Vagina (tissue), 2 donors: ENCODE measurements around the gene SSNA1. TPM values are rescaled to one million over a fixed set of nuclear protein-coding genes. Genes with fewer than 3 reads are reported as not detected.

Experiments
- DNase-seq, 2 donors: peaks; one replicate each; pipeline ENCODE4 v3.0.0-alpha.2; 2017; ENCODE audit errors: extremely low spot score in 2 of 2
- H3K27ac ChIP-seq: fragments of 200-600 bp; sonication (generic); one replicate; pipeline ENCODE4 v1.5.1; 2019
- H3K27me3 ChIP-seq: fragments of 200-600 bp; sonication (generic); one replicate; pipeline ENCODE4 v1.5.1; 2019
- H3K36me3 ChIP-seq, 2 donors: fragments of 200-600 bp; sonication (generic); one replicate each; pipeline ENCODE4 v1.5.1; 2017 to 2019
- H3K4me1 ChIP-seq: fragments of 200-600 bp; sonication (generic); one replicate; pipeline ENCODE4 v1.5.1; 2019
- H3K4me3 ChIP-seq, 2 donors: fragments of 200-600 bp; sonication (generic); 1 replicate in 1 of 2; 2 replicates in 1 of 2; pipeline ENCODE4 v1.5.1; 2016 to 2019
- H3K9me3 ChIP-seq: fragments of 200-600 bp; sonication (generic); one replicate; pipeline ENCODE4 v1.5.1; 2019
- CTCF ChIP-seq, 3 experiments: fragments of 450-650 bp in 2 of 3; fragments of 200-600 bp in 1 of 3; sonication (generic) in 1 of 3; IDR thresholded peaks; one replicate each; pipeline ENCODE4 v1.5.1; 2017 to 2019; ENCODE audit warnings: antibody characterized with exemption in 3 of 3, mild to moderate bottlenecking in 2 of 3, moderate library complexity in 2 of 3
- POLR2A ChIP-seq, 2 donors: fragments of 450-650 bp; IDR thresholded peaks; one replicate each; pipeline ENCODE4 v1.6.1; 2017; ENCODE audit warnings: antibody characterized with exemption in 2 of 2, mild to moderate bottlenecking in 2 of 2, moderate library complexity in 2 of 2
- POLR2AphosphoS5 ChIP-seq, 2 donors: sonication (generic); formaldehyde crosslinking; IDR thresholded peaks; one replicate each; pipeline ENCODE4 v1.9.0; 2017; ENCODE audit warnings: antibody characterized with exemption in 2 of 2, mild to moderate bottlenecking in 2 of 2, low read depth in 1 of 2; ENCODE audit not compliant: insufficient read depth in 1 of 2
- intact Hi-C: fragments of 100-400 bp; cut with DNase I; formaldehyde crosslinking; loops from one replicate; pipeline ENCODE4 v1.15.1; 2023
- total RNA-seq: library from RNA; depleted of rRNA; stranded (reverse); fragments of >200 nt; gene quantifications from one replicate; pipeline ENCODE4 v1.2.3, GENCODE V29; 2016

Gene SSNA1
- total RNA-seq, 1 donor from 2014 or later = 49.8 TPM

- Histone ChIP-seq H3K27me3 (peaks cover 4% of the 10 kb centered on the region), H3K27ac (no peak overlapping the region), H3K4me1 (peaks cover 20% of the 10 kb centered on the region), H3K4me3 (no peak overlapping the region), H3K9me3 (no peaks in the 10 kb centered on the region), H3K36me3 (no peaks in the 10 kb centered on the region)
- DNase-seq = no peak
- no peak for TF ChIP-seq POLR2A (IDR thresholded peaks at IDR 0.05)
- no peak for TF ChIP-seq CTCF (IDR thresholded peaks at IDR 0.05)
- TF ChIP-seq POLR2AphosphoS5 (IDR thresholded peaks at IDR 0.05; ENCODE audit: insufficient read depth in 1 of 2, low read depth in 1 of 2) = no peak
- intact Hi-C loops = loop anchor here (5.0 kb wide), 2 partner anchors 36 to 129 kb away; no protein-coding TSS in a partner anchor
These were observed 40.1 kb downstream of the SSNA1 start for GRCh38 chr9:137228506-137228967.

- Histone ChIP-seq H3K36me3 (no peaks in the 10 kb centered on the region), H3K4me1 (peaks cover 14% of the 10 kb centered on the region), H3K9me3 (no peaks in the 10 kb centered on the region), H3K27me3 (peaks cover 4% of the 10 kb centered on the region), H3K4me3 (no peak overlapping the region), H3K27ac (no peak overlapping the region)
- no peak for DNase-seq
- intact Hi-C loops = loop anchor here (5.0 kb wide), 2 partner anchors 37 to 128 kb away; no protein-coding TSS in a partner anchor
- TF ChIP-seq POLR2A (IDR thresholded peaks at IDR 0.05) = no peak
- no peak for TF ChIP-seq POLR2AphosphoS5 (IDR thresholded peaks at IDR 0.05; ENCODE audit: insufficient read depth in 1 of 2, low read depth in 1 of 2)
- no peak for TF ChIP-seq CTCF (IDR thresholded peaks at IDR 0.05)
These were observed 40.8 kb downstream of the SSNA1 start for GRCh38 chr9:137228968-137229896.

- H3K4me3 ChIP-seq = no peak overlapping the region
- no peak for DNase-seq
- H3K27me3 ChIP-seq = peaks cover 4% of the 10 kb centered on the region
- peaks cover 11% of the 10 kb centered on the region for H3K4me1 ChIP-seq
- intact Hi-C loops = loop anchor here (5.0 kb wide), 2 partner anchors 38 to 127 kb away; no protein-coding TSS in a partner anchor
- no peaks in the 10 kb centered on the region for H3K36me3 ChIP-seq
- no peak for TF ChIP-seq POLR2A (IDR thresholded peaks at IDR 0.05)
- TF ChIP-seq CTCF (IDR thresholded peaks at IDR 0.05) = no peak
- TF ChIP-seq POLR2AphosphoS5 (IDR thresholded peaks at IDR 0.05; ENCODE audit: insufficient read depth in 1 of 2, low read depth in 1 of 2) = no peak
- H3K27ac ChIP-seq = no peak overlapping the region
- H3K9me3 ChIP-seq = no peaks in the 10 kb centered on the region
These were observed 41.6 kb downstream of the SSNA1 start for GRCh38 chr9:137229903-137230704.

- H3K4me1 ChIP-seq = peaks cover 15% of the 10 kb centered on the region
- peaks cover 4% of the 10 kb centered on the region for H3K27me3 ChIP-seq
- intact Hi-C loops = no loop called here
- no peaks in the 10 kb centered on the region for H3K9me3 ChIP-seq
- H3K4me3 ChIP-seq = no peak within 1 kb of the TSS
- no peak within 1 kb of the TSS for H3K27ac ChIP-seq
- no peaks in the 10 kb centered on the region for H3K36me3 ChIP-seq
- TF ChIP-seq POLR2A (IDR thresholded peaks at IDR 0.05) = no peak
- no peak for TF ChIP-seq POLR2AphosphoS5 (IDR thresholded peaks at IDR 0.05; ENCODE audit: insufficient read depth in 1 of 2, low read depth in 1 of 2)
- no peak for TF ChIP-seq CTCF (IDR thresholded peaks at IDR 0.05)
- DNase-seq = no peak
These were observed 42.4 kb downstream of the SSNA1 start, which contains the start of gene SLC34A3 for GRCh38 chr9:137230705-137231371. Gene SLC34A3 (plus strand): TSS chr9:137230901. CDS start chr9:137231703, 802 bp downstream.
